Kidney capillary endothelial cell (primary cell): ENCODE results near the gene SLC9A9.

Source experiments
- DNase-seq: peaks from one replicate; pipeline ENCODE4 v3.0.0-alpha.2; 2018; ENCODE audit warnings: low spot score

SLC9A9 gene

GRCh38 chr3:143693506-143693905, 154.8 kb downstream of the SLC9A9 start:
- DNase-seq, result no peak

- DNase-seq, result no peak
Measured at GRCh38 chr3:143686638-143687197, 161.6 kb downstream of the SLC9A9 start.

- no peak for DNase-seq
Measured at GRCh38 chr3:143685491-143685890, 162.8 kb downstream of the SLC9A9 start.

- DNase-seq, result no peak
Measured at GRCh38 chr3:143677430-143677829, 170.8 kb downstream of the SLC9A9 start.

GRCh38 chr3:143676747-143677146, 171.5 kb downstream of the SLC9A9 start:
- no peak for DNase-seq

GRCh38 chr3:143676021-143676420, 172.2 kb downstream of the SLC9A9 start:
- DNase-seq, result no peak

- peak; percentile 66 for DNase-seq
Measured at GRCh38 chr3:143674100-143674968, 173.9 kb downstream of the SLC9A9 start.

- no peak for DNase-seq
Measured at GRCh38 chr3:143672396-143673165, 175.7 kb downstream of the SLC9A9 start.

- DNase-seq, result no peak
Measured at GRCh38 chr3:143671626-143672025, 176.6 kb downstream of the SLC9A9 start.

- DNase-seq, result no peak
Measured at GRCh38 chr3:143668924-143669790, 179.1 kb downstream of the SLC9A9 start.

- no peak for DNase-seq
Measured at GRCh38 chr3:143668385-143668784, 179.9 kb downstream of the SLC9A9 start.

- no peak for DNase-seq
Measured at GRCh38 chr3:143661677-143662076, 186.6 kb downstream of the SLC9A9 start.

- DNase-seq, result no peak
Measured at GRCh38 chr3:143658861-143659260, 189.4 kb downstream of the SLC9A9 start.

GRCh38 chr3:143658116-143658515, 190.2 kb downstream of the SLC9A9 start:
- DNase-seq, result no peak

- DNase-seq, result no peak
Measured at GRCh38 chr3:143657391-143657790, 190.9 kb downstream of the SLC9A9 start.

GRCh38 chr3:143654906-143655305, 193.4 kb downstream of the SLC9A9 start:
- DNase-seq, result no peak

GRCh38 chr3:143653935-143654334, 194.3 kb downstream of the SLC9A9 start:
- no peak for DNase-seq

- DNase-seq, result no peak
Measured at GRCh38 chr3:143653493-143653892, 194.8 kb downstream of the SLC9A9 start.

- no peak for DNase-seq
Measured at GRCh38 chr3:143652118-143652517, 196.2 kb downstream of the SLC9A9 start.

- DNase-seq, result no peak
Measured at GRCh38 chr3:143650827-143651226, 197.4 kb downstream of the SLC9A9 start.

- no peak for DNase-seq
Measured at GRCh38 chr3:143650120-143650519, 198.1 kb downstream of the SLC9A9 start.

- DNase-seq, result no peak
Measured at GRCh38 chr3:143648708-143649107, 199.6 kb downstream of the SLC9A9 start.
